Activated CD4-positive, alpha-beta T cell treated with anti-CD3 and anti-CD28 coated beads, Interleukin-2, amount 50 U/mL, for 4 hours (primary cell): ENCODE data around the gene EIF3A.
A peak's percentile ranks its signal among the peaks of the same experiment; 100 is the strongest.
"Not testable (repeated sequence)": the region's sequence is repeated elsewhere in the genome, so short reads cannot be mapped to it uniquely, and the experiment has no call there.

ENCODE experiments used
- DNase-seq, 2 experiments: peaks; one replicate each; pipeline ENCODE4 v3.0.0-alpha.2; 2020

EIF3A gene

GRCh38 chr10:119080521-119081259, at the start of gene EIF3A:
EIF3A (minus strand) TSS chr10:119080817; CDS start chr10:119080676, 141 bp downstream.
- peak; percentile 82 to 84 for DNase-seq

- DNase-seq = no peak
These were observed 49.1 kb upstream of the EIF3A start for GRCh38 chr10:119129721-119130120.

- DNase-seq = no peak
These were observed 45.3 kb upstream of the EIF3A start for GRCh38 chr10:119125942-119126341.

- DNase-seq = no peak
These were observed 40.3 kb upstream of the EIF3A start for GRCh38 chr10:119120875-119121274.

- no peak for DNase-seq
These were observed 39.8 kb upstream of the EIF3A start for GRCh38 chr10:119120413-119120867.

- DNase-seq = no peak
These were observed 38.8 kb upstream of the EIF3A start for GRCh38 chr10:119119400-119119799.

- no peak for DNase-seq
These were observed 37.6 kb upstream of the EIF3A start for GRCh38 chr10:119118231-119118630.

GRCh38 chr10:119116326-119116951, 35.8 kb upstream of the EIF3A start:
- DNase-seq = no peak

- DNase-seq = no peak
These were observed 35.3 kb upstream of the EIF3A start for GRCh38 chr10:119115926-119116325.

GRCh38 chr10:119113751-119114732, 33.4 kb upstream of the EIF3A start:
- DNase-seq = no peak

GRCh38 chr10:119112056-119112455, 31.4 kb upstream of the EIF3A start:
- DNase-seq = no peak

GRCh38 chr10:119107771-119108170, 27.2 kb upstream of the EIF3A start:
- not testable (repeated sequence) for DNase-seq

GRCh38 chr10:119107106-119107505, 26.5 kb upstream of the EIF3A start:
- not testable (repeated sequence) for DNase-seq

- not testable (repeated sequence) for DNase-seq
These were observed 25.3 kb upstream of the EIF3A start for GRCh38 chr10:119105899-119106298.

GRCh38 chr10:119105155-119105554, 24.5 kb upstream of the EIF3A start:
- DNase-seq = no peak

GRCh38 chr10:119104654-119105015, 24.0 kb upstream of the EIF3A start:
- no peak for DNase-seq

- DNase-seq = peak; percentile 67
These were observed 23.5 kb upstream of the EIF3A start, which contains the start of gene DENND10 for GRCh38 chr10:119103903-119104653. DENND10 (plus strand) TSS chr10:119104113; CDS start chr10:119104143, 30 bp downstream.

- DNase-seq = no peak
These were observed 22.8 kb upstream of the EIF3A start for GRCh38 chr10:119103241-119103902.

- no peak for DNase-seq
These were observed 20.9 kb upstream of the EIF3A start for GRCh38 chr10:119101366-119102098.

- DNase-seq = no peak
These were observed 20.0 kb upstream of the EIF3A start for GRCh38 chr10:119100434-119101238.
